Esophagus squamous epithelium (tissue), 5 donors: ENCODE measurements around the gene RNF144A. TPM values are rescaled to one million over a fixed set of nuclear protein-coding genes. Genes with fewer than 3 reads are reported as not detected.

ENCODE experiments used
- DNase-seq: peaks from one replicate; lab custom pipeline; 2025; lab: John Stamatoyannopoulos, UW
- H3K27ac ChIP-seq, 4 donors: fragments of 200-600 bp; sonication (generic); one replicate each; pipeline ENCODE4 v1.5.1; 2016 to 2019; ENCODE audit warnings: mild to moderate bottlenecking in 1 of 4
- H3K27me3 ChIP-seq, 4 donors: fragments of 200-600 bp; sonication (generic); 1 replicate in 3 of 4; 2 replicates in 1 of 4; pipeline versions ENCODE4 v1.5.1 to v1.6.0; 2017 to 2021; ENCODE audit warnings: antibody characterized with exemption in 1 of 4
- H3K36me3 ChIP-seq, 3 donors: fragments of 200-600 bp; sonication (generic); one replicate each; pipeline ENCODE4 v1.5.1; 2016 to 2019
- H3K4me1 ChIP-seq, 3 donors: fragments of 200-600 bp; sonication (generic); one replicate each; pipeline ENCODE4 v1.5.1; 2017 to 2019
- H3K4me3 ChIP-seq, 4 donors: fragments of 200-600 bp; sonication (generic); 1 replicate in 3 of 4; 2 replicates in 1 of 4; pipeline ENCODE4 v1.5.1; 2016 to 2019; ENCODE audit warnings: mild to moderate bottlenecking in 2 of 4, moderate library complexity in 1 of 4
- H3K9me3 ChIP-seq, 3 donors: fragments of 200-600 bp; sonication (generic); one replicate each; pipeline ENCODE4 v1.5.1; 2016 to 2019
- POLR2A ChIP-seq, 4 donors: fragments of 450-650 bp; IDR thresholded peaks; one replicate each; pipeline ENCODE4 v1.6.1; 2017; ENCODE audit warnings: antibody characterized with exemption in 4 of 4, mild to moderate bottlenecking in 4 of 4, moderate library complexity in 3 of 4
- WGBS, 2 donors: methylation state at CpG; one replicate each; pipeline ENCODE4 v1.1.5; 2018; 5-methylcytosine and 5-hydroxymethylcytosine counted together
- intact Hi-C: fragments of 100-400 bp; cut with DNase I; formaldehyde crosslinking; loops from one replicate; pipeline ENCODE4 v1.15.0; 2022
- total RNA-seq, 4 donors: library from RNA; depleted of rRNA; stranded (reverse); fragments of >200 nt; gene quantifications; one replicate each; pipeline ENCODE4 v1.1.0, GENCODE V29; 2016
- TF ChIP-seq, protein P1 (sequence below), 6 experiments: fragments of 450-650 bp in 4 of 6; fragments of 200-600 bp in 2 of 6; sonication (generic) in 2 of 6; IDR thresholded peaks; one replicate each; pipeline ENCODE4 v1.5.1; 2016 to 2019; ENCODE audit warnings: antibody characterized with exemption in 6 of 6, mild to moderate bottlenecking in 4 of 6, moderate library complexity in 4 of 6
- donor health status: DM: yes; HTN: yes; CAD: no.

Gene RNF144A
- total RNA-seq, 4 donors from 2014 or later: 6.2 to 11.6 (median 8.2) TPM

DNA sequence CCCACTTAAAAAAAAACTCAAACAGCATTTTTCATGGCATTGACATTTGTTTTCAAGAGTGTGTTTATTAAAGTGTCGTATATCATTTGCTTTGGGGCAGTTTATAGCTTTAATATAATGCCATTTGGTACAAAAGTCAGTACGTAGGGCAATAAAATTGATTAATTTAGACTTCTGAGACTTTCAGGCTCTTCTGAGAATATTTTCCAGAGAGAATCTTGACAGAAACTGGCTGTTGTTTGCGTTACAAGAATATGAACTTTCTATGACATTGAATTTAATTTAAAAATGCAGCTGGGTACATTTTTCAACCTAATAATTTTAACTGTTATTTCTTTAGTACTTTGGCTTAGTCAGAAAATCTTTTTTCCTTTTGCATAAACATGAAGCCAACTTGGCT is 98.9 kb downstream of the RNF144A start:
- 76 to 80% methylated on average over 3 of the region's 3 CpGs for WGBS, 2 donors
- no peak for DNase-seq
- Histone ChIP-seq H3K4me1 (peaks cover 0 to 21% (median 0%) of the 10 kb centered on the region in 3 donors), H3K27me3 (no peaks in the 10 kb centered on the region), H3K4me3 (no peak overlapping the region), H3K27ac (no peak overlapping the region), H3K36me3 (peaks cover 0 to 13% (median 0%) of the 10 kb centered on the region in 3 donors), H3K9me3 (no peaks in the 10 kb centered on the region)
- no peak for TF ChIP-seq POLR2A (IDR thresholded peaks at IDR 0.05)
- TF ChIP-seq, protein P1, sequence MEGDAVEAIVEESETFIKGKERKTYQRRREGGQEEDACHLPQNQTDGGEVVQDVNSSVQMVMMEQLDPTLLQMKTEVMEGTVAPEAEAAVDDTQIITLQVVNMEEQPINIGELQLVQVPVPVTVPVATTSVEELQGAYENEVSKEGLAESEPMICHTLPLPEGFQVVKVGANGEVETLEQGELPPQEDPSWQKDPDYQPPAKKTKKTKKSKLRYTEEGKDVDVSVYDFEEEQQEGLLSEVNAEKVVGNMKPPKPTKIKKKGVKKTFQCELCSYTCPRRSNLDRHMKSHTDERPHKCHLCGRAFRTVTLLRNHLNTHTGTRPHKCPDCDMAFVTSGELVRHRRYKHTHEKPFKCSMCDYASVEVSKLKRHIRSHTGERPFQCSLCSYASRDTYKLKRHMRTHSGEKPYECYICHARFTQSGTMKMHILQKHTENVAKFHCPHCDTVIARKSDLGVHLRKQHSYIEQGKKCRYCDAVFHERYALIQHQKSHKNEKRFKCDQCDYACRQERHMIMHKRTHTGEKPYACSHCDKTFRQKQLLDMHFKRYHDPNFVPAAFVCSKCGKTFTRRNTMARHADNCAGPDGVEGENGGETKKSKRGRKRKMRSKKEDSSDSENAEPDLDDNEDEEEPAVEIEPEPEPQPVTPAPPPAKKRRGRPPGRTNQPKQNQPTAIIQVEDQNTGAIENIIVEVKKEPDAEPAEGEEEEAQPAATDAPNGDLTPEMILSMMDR (IDR thresholded peaks at IDR 0.05): no peak
- intact Hi-C loops: no loop called here

DNA sequence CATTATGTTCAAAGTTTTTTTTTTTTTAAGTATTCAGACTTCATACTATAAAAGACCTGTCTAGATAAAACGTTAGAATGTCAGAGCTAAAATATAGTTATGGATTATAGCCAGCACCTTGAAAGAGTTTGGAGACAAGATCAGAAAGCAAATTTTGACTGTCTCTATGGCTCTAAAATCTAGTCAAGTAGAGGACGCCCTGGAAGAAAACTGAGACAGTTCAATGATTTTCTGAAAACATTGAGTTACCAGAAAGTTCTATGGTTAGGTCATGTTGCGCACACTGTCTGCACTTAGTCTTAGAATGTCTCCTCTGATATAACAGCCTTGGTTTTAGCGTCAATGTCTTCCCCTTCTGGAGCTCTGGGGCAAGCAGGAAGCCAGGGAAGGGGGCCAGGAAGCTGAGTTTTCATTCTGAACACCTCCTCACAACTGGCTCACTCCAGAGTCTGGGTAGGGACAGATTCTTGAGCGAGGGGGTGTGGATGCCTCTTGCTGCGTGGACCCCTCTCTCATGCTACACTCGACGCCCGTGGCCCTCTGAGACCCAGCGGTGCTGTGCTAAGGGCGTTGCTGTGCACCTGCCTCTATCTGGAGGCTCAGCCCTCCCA is 99.5 kb downstream of the RNF144A start:
- TF ChIP-seq, protein P1 (IDR thresholded peaks at IDR 0.05): no peak
- TF ChIP-seq POLR2A (IDR thresholded peaks at IDR 0.05): no peak
- WGBS, 2 donors: 78 to 83% methylated on average over 10 of the region's 11 CpGs
- Histone ChIP-seq H3K27me3 (no peaks in the 10 kb centered on the region), H3K36me3 (peaks cover 0 to 18% (median 0%) of the 10 kb centered on the region in 3 donors), H3K4me1 (peaks cover 0 to 21% (median 0%) of the 10 kb centered on the region in 3 donors), H3K9me3 (no peaks in the 10 kb centered on the region), H3K27ac (no peak overlapping the region), H3K4me3 (no peak overlapping the region)
- intact Hi-C loops: no loop called here
- no peak for DNase-seq

DNA sequence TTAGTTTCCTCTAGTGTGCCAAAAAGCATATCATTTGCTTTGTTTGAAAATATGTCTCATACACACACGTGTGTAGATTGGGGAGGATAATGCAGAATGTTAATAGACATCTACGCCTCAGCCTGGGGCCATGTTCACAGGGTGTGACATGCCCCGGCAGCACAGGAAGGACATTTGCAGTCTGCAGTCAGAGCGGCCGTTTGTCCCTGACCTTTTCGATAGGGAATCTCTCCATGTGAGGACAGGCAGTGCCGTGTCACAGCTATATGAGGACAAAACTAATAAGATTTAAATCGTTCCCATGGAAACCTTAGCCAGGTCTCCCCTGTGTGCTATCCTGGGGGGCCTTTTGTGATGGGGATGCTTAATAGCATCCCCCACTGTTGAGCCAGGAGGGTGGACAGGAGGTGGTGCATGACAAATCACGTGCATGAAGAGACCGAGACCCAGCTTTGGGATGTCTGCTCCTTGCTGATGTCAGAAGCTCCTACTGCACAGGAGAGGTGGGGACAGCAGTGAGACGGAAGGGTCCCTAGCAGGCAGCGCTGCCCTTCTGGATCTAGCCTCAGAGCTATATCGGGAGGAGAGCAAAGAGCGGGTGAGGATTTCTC is 100.6 kb downstream of the RNF144A start:
- Histone ChIP-seq H3K4me3 (no peak overlapping the region), H3K36me3 (peaks cover 0 to 26% (median 0%) of the 10 kb centered on the region in 3 donors), H3K27me3 (no peaks in the 10 kb centered on the region), H3K9me3 (no peaks in the 10 kb centered on the region), H3K4me1 (peaks cover 0 to 21% (median 0%) of the 10 kb centered on the region in 3 donors), H3K27ac (no peak overlapping the region)
- intact Hi-C loops: no loop called here
- TF ChIP-seq, protein P1 (IDR thresholded peaks at IDR 0.05): no peak
- TF ChIP-seq POLR2A (IDR thresholded peaks at IDR 0.05): no peak
- DNase-seq: no peak
- 66 to 73% methylated on average over 8 to 13 of the region's 14 CpGs for WGBS, 2 donors

DNA sequence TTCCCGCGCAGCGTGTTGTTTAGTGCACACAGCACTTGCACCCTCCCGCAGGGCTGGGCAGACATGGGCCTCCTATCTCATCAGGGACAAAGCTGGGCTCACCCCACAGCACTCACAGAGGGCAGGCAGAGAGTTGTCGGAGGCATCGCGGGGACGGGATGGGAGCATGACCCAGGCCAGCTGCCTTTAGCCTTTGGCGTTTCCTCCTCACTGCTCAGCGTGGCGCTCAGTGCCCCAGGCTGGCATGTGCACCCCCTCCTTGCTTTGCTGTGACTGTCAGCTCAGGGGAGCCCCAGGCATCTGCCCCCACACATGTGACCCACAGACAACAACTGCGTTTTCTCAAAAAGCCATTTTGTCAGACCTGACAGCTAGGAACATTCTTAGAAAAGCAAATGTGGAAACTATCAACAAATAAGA is 101.1 kb downstream of the RNF144A start:
- TF ChIP-seq, protein P1 (IDR thresholded peaks at IDR 0.05): no peak
- Histone ChIP-seq H3K4me3 (no peak overlapping the region), H3K27me3 (no peaks in the 10 kb centered on the region), H3K4me1 (peaks cover 0 to 25% (median 0%) of the 10 kb centered on the region in 3 donors), H3K9me3 (no peaks in the 10 kb centered on the region), H3K27ac (no peak overlapping the region), H3K36me3 (peaks cover 0 to 31% (median 0%) of the 10 kb centered on the region in 3 donors)
- intact Hi-C loops: no loop called here
- 72 to 86% methylated on average over 6 to 12 of the region's 12 CpGs for WGBS, 2 donors
- DNase-seq: no peak

DNA sequence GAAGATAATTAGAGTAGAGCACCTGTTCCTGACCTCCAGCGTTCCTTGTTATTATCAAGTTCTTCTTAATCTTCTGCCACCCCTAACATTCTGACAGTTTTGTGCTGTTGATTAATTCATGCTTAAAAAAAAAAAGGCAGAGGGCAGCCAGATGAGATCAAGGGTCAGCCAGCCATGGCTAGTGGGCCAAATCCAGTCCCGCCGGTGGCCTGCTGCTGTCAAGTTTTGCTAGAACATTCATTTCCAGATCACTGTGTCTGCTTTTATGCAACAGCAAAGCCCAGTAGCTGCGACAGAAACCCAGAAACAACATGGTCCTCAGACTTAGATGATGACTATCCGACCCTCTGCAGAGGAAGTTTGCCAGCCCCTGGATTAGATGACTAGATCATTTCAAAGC is 101.6 kb downstream of the RNF144A start:
- intact Hi-C loops: no loop called here
- Histone ChIP-seq H3K27ac (no peak overlapping the region), H3K27me3 (no peaks in the 10 kb centered on the region), H3K4me3 (no peak overlapping the region), H3K9me3 (no peaks in the 10 kb centered on the region), H3K36me3 (peaks cover 0 to 34% (median 0%) of the 10 kb centered on the region in 3 donors), H3K4me1 (peaks cover 0 to 25% (median 0%) of the 10 kb centered on the region in 3 donors)
- no peak for DNase-seq
- TF ChIP-seq, protein P1 (IDR thresholded peaks at IDR 0.05): no peak
- no peak for TF ChIP-seq POLR2A (IDR thresholded peaks at IDR 0.05)
- WGBS, 2 donors: 81 to 88% methylated on average over 5 of the region's 5 CpGs
